GM19240 (cell line): Measurements from ENCODE around the gene CUL9.

Source experiments
- DNase-seq: peaks from one replicate; pipeline ENCODE4 v3.0.0; 2011; ENCODE audit warnings: low spot score; ENCODE audit not compliant: insufficient read length

Gene CUL9

DNA sequence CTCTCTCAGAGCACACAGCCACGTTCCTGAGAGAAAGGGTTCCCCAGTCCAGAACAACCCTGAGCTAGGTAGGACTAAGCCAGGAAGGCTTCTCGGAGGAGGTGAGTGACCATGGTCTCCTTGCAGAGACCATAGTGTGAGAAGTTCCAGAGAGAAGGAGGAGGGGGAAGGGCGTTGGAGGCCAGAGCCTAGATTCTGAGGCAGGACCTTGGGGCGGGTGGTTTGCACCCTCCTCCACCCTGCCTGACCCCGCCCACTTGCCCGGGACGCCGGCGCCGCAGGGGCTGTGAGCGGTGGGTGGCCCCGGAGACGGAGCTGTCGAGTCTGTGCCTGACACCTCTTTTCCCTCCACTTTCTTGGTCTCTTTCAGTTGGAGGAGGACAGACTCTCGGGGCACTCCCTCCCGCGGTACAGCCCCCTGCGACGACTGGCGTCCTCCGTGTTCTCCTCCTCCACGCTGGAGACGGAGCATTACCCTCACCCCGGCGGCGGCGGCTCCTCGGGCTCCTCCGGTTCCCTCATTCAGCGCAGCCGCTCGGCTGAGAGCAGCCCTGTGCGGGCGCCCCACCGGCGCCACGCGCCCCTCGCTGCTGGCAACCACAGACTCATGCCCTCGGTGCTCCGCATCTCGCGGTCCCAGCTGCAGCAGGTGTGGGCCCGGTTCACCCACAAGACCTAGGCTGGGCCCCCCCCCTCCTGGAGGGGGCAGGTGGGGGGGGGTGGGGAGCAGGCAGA is 87.4 kb downstream of the CUL9 start:
- DNase-seq: no peak

DNA sequence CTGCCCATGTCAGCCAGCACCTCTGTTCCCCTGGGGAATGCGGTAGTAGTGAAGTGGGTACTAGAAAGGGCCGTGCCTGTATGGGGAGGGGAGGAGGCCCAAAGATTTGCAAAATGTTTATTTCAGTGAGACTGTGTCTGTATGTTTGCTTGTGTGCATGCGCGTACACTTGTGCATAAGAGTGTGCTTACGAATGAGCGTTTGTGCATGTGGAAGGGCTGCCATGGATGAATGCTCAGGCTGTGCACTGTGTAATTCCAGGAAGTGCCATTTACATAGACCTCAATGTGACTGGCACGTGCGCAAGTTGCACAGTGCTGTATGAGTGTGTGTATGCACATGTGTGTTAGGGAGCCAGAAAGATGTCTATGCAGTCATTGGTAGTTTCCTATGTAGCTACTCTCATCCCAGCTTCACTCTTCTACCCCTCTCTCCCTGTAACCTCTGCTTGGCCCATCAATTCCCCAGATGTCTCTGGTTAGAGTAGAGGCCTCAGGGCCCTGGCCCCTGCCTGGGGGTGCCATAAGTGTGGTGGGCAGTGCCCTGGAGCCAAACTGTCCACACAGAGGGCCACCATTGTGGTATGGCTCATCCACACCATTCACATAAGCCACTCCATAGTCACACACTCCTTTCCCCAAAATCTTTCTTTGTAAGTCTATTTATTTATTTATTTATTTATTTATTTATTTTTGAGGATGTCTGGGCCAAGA is 89.3 kb downstream of the CUL9 start:
- DNase-seq: no peak

DNA sequence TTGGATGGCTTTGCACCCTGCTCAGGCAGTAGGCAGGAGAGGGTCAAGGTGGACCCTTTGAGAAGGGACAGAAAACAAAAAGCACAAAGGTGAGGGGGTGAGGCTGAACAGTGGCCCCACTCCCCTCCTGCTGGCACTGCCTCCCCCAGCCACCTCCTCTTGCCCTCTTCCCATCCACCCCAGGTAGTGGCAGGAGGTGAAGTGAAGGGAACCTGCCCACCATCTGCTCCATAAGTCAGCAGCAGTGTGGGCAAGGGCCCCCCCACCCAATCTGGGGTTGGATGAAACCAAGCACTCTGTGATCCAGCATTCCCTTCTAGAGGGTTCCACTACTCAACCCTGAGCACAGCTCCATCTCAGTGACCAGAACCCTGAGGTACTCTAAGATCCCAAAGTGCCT is 89.9 kb downstream of the CUL9 start:
- DNase-seq: no peak

DNA sequence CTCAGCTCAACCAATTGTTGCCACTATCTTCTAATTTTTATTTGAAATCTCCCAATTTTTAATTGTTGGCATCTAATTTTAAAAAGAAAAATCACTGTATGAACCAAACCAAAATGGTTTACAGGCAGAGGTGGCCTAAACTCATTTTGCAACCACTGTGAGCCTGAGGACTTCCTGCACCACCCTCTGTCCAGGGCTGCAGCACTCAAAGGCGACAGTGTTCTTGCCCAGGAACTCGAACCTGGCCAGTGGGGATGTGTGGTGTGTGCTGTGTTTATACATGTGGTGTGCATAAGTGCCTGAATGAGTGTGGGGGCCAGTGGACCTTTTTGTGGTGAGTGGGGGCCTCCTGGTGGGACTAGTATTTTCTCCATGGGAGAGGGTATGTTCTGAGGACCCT is 91.7 kb downstream of the CUL9 start:
- no peak for DNase-seq
